ENCODE measurements around the gene SCN8A.
"Not testable (repeated sequence)": the region's sequence is repeated elsewhere in the genome, so short reads cannot be mapped to it uniquely, and the experiment has no call there.

Gene SCN8A

GRCh38 chr12:51818566-51819300, 227.7 kb downstream of the SCN8A start:
- DNase-seq = no peak

GRCh38 chr12:51819736-51820525, 228.9 kb downstream of the SCN8A start:
- no peak for DNase-seq

- peak; percentile 88 for DNase-seq
Measured at GRCh38 chr12:51820526-51821439, 229.8 kb downstream of the SCN8A start.

- DNase-seq = peak; percentile 59
Measured at GRCh38 chr12:51821440-51822260, 230.6 kb downstream of the SCN8A start.

GRCh38 chr12:51822261-51822616, 231.2 kb downstream of the SCN8A start:
- no peak for DNase-seq

- no peak for DNase-seq
Measured at GRCh38 chr12:51822956-51823355, 231.9 kb downstream of the SCN8A start.

GRCh38 chr12:51823875-51824565, 233.0 kb downstream of the SCN8A start:
- DNase-seq = no peak

GRCh38 chr12:51825216-51825615, 234.2 kb downstream of the SCN8A start:
- no peak for DNase-seq

GRCh38 chr12:51826881-51827280, 235.8 kb downstream of the SCN8A start:
- DNase-seq = no peak

GRCh38 chr12:51827925-51828818, 237.1 kb downstream of the SCN8A start:
- DNase-seq = peak; percentile 48

GRCh38 chr12:51829011-51829481, 238.0 kb downstream of the SCN8A start:
- no peak for DNase-seq

- no peak for DNase-seq
Measured at GRCh38 chr12:51829641-51830040, 238.6 kb downstream of the SCN8A start.

GRCh38 chr12:51831817-51832216, 240.8 kb downstream of the SCN8A start:
- DNase-seq = not testable (repeated sequence)

GRCh38 chr12:51832354-51833107, 241.5 kb downstream of the SCN8A start:
- DNase-seq = no peak

- DNase-seq = no peak
Measured at GRCh38 chr12:51833448-51834227, 242.6 kb downstream of the SCN8A start.

GRCh38 chr12:51834411-51834810, 243.4 kb downstream of the SCN8A start:
- DNase-seq = no peak

- no peak for DNase-seq
Measured at GRCh38 chr12:51836041-51836826, 245.2 kb downstream of the SCN8A start.

GRCh38 chr12:51836827-51837173, 245.8 kb downstream of the SCN8A start:
- no peak for DNase-seq

Data from activated CD8-positive, alpha-beta memory T cell treated with anti-CD3 and anti-CD28 coated beads, Interleukin-2, amount 50 U/mL, for 4 hours (primary cell).